ENCODE measurements around the gene TOB1. TPM values are rescaled to one million over a fixed set of nuclear protein-coding genes. Genes with fewer than 3 reads are reported as not detected.
A peak's percentile ranks its signal among the peaks of the same experiment; 100 is the strongest.

The TOB1 gene
- total and polyA plus RNA-seq, 3 donors from 2014 or later = 18.4 to 42.8 (median 26.1) TPM

GRCh38 chr17:50902372-50903353, 36.5 kb upstream of the TOB1 start:
- 65 to 72% methylated on average over 9 of the region's 9 CpGs for WGBS, 2 donors
- H3K36me3 ChIP-seq (ENCODE audit: low read depth, missing control alignments) = no peaks in the 10 kb centered on the region
- H3K27me3 ChIP-seq = no peaks in the 10 kb centered on the region
- H3K27ac ChIP-seq = peak overlapping the region in 1 of 2 donors; percentile 89
- no peaks in the 10 kb centered on the region for H3K9me3 ChIP-seq
- TF ChIP-seq CTCF (IDR thresholded peaks at IDR 0.05) = no peak
- no peak for TF ChIP-seq POLR2A (IDR thresholded peaks at IDR 0.05)
- H3K4me1 ChIP-seq = peaks cover 21% of the 10 kb centered on the region
- intact Hi-C loops (cut with DNase I; ENCODE audit: low total_unique reads) = loop anchor here (5.0 kb wide), 1 partner anchor 55 kb away; no protein-coding TSS in a partner anchor
- no peak for DNase-seq
- no peak overlapping the region for H3K4me3 ChIP-seq

GRCh38 chr17:50900383-50900892, 34.3 kb upstream of the TOB1 start:
- H3K4me3 ChIP-seq = no peak overlapping the region
- TF ChIP-seq POLR2A (IDR thresholded peaks at IDR 0.05) (no peak), CTCF (IDR thresholded peaks at IDR 0.05) (no peak)
- no peaks in the 10 kb centered on the region for H3K9me3 ChIP-seq
- no peaks in the 10 kb centered on the region for H3K27me3 ChIP-seq
- 73 to 74% methylated on average over 7 of the region's 7 CpGs for WGBS, 2 donors
- no peak for DNase-seq
- intact Hi-C loops (cut with DNase I; ENCODE audit: low total_unique reads) = loop anchor here (5.0 kb wide), 1 partner anchor 57 kb away; no protein-coding TSS in a partner anchor
- H3K27ac ChIP-seq = peak overlapping the region; percentile 12 to 27
- no peaks in the 10 kb centered on the region for H3K36me3 ChIP-seq (ENCODE audit: low read depth, missing control alignments)
- H3K4me1 ChIP-seq = peaks cover 18% of the 10 kb centered on the region

GRCh38 chr17:50899559-50900319, 33.6 kb upstream of the TOB1 start:
- TF ChIP-seq POLR2A (IDR thresholded peaks at IDR 0.05) (no peak), CTCF (IDR thresholded peaks at IDR 0.05) (no peak)
- WGBS, 2 donors = 69 to 73% methylated on average over 17 of the region's 17 CpGs
- peak overlapping the region; percentile 12 to 27 for H3K27ac ChIP-seq

GRCh38 chr17:50899005-50899460, 32.9 kb upstream of the TOB1 start:
- Histone ChIP-seq H3K27ac (no peak overlapping the region), H3K9me3 (no peaks in the 10 kb centered on the region), H3K4me3 (no peak overlapping the region), H3K36me3 (ENCODE audit: low read depth, missing control alignments) (no peaks in the 10 kb centered on the region), H3K4me1 (peaks cover 4% of the 10 kb centered on the region), H3K27me3 (no peaks in the 10 kb centered on the region)
- no peak for DNase-seq
- intact Hi-C loops (cut with DNase I; ENCODE audit: low total_unique reads) = no loop called here
- no peak for TF ChIP-seq POLR2A (IDR thresholded peaks at IDR 0.05)
- TF ChIP-seq CTCF (IDR thresholded peaks at IDR 0.05) = no peak
- WGBS, 2 donors = 86 to 97% methylated on average over 6 of the region's 6 CpGs

More at GRCh38 chr17:50899559-50900319, 33.6 kb upstream of the TOB1 start:
- no peaks in the 10 kb centered on the region for H3K9me3 ChIP-seq
- DNase-seq = no peak
- intact Hi-C loops (cut with DNase I; ENCODE audit: low total_unique reads) = loop anchor here (5.0 kb wide), 1 partner anchor 58 kb away; no protein-coding TSS in a partner anchor
- no peaks in the 10 kb centered on the region for H3K27me3 ChIP-seq
- no peaks in the 10 kb centered on the region for H3K36me3 ChIP-seq (ENCODE audit: low read depth, missing control alignments)
- peaks cover 11% of the 10 kb centered on the region for H3K4me1 ChIP-seq
- H3K4me3 ChIP-seq = no peak overlapping the region
